DOHH2 (cell line): ENCODE results near the gene IP6K1.
"Not testable (repeated sequence)": the region's sequence is repeated elsewhere in the genome, so short reads cannot be mapped to it uniquely, and the experiment has no call there.

Source experiments
- H3F3A ChIP-seq: fragments of 200-600 bp; sonication (generic), shearing (Covaris generic); 2 replicates; pipeline ENCODE4 v1.6.0; 2016; ENCODE audit warnings: antibody characterized with exemption, mild to moderate bottlenecking; ENCODE audit not compliant: control insufficient read depth, insufficient read depth
- H3K27ac ChIP-seq: fragments of 200-600 bp; sonication (generic); 2 replicates; pipeline ENCODE4 v1.5.1; 2014; ENCODE audit warnings: low read depth, mild to moderate bottlenecking, low read length, moderate library complexity
- H3K27me3 ChIP-seq: fragments of 200-600 bp; sonication (generic); 2 replicates; pipeline ENCODE4 v1.6.1; 2014; ENCODE audit warnings: mild to moderate bottlenecking, low read length, mixed read lengths; ENCODE audit not compliant: control insufficient read depth
- H3K36me3 ChIP-seq: fragments of 200-600 bp; sonication (generic); 2 replicates; pipeline ENCODE4 v1.6.1; 2014; ENCODE audit warnings: mild to moderate bottlenecking, low read length, moderate library complexity, mixed read lengths; ENCODE audit not compliant: control insufficient read depth
- H3K4me1 ChIP-seq: fragments of 200-600 bp; sonication (generic); 2 replicates; pipeline ENCODE4 v1.6.1; 2014; ENCODE audit warnings: mild to moderate bottlenecking, low read length, mixed read lengths; ENCODE audit not compliant: control insufficient read depth
- H3K4me2 ChIP-seq: fragments of 200-600 bp; sonication (generic); 2 replicates; pipeline ENCODE4 v1.6.0; 2014; ENCODE audit warnings: mild to moderate bottlenecking, low read length, moderate library complexity
- H3K4me3 ChIP-seq: fragments of 200-600 bp; sonication (generic); 2 replicates; pipeline ENCODE4 v1.5.1; 2014; ENCODE audit warnings: mild to moderate bottlenecking, low read length, mixed read lengths
- H3K79me2 ChIP-seq: fragments of 200-600 bp; sonication (generic); 2 replicates; pipeline ENCODE4 v1.6.1; 2014; ENCODE audit warnings: mild to moderate bottlenecking, low read length, mixed read lengths; ENCODE audit not compliant: control insufficient read depth
- H3K9me2 ChIP-seq: fragments of 200-600 bp; sonication (generic); replicated peaks from 2 replicates; pipeline ENCODE4 v1.6.1; 2014; ENCODE audit warnings: mild to moderate bottlenecking, low read length, mixed read lengths; ENCODE audit not compliant: control insufficient read depth
- H3K9me3 ChIP-seq: fragments of 200-600 bp; sonication (generic); 2 replicates; pipeline ENCODE4 v1.6.1; 2014; ENCODE audit warnings: antibody characterized with exemption, low read length, mixed read lengths; ENCODE audit not compliant: control insufficient read depth, insufficient read depth
- H4K20me1 ChIP-seq: fragments of 200-600 bp; sonication (generic); 2 replicates; pipeline ENCODE4 v1.6.0; 2014; ENCODE audit warnings: low read depth, mild to moderate bottlenecking, antibody characterized with exemption, low read length, moderate library complexity; ENCODE audit not compliant: control insufficient read depth, insufficient read depth
- EZH2phosphoT487 ChIP-seq: fragments of 200-600 bp; sonication (generic); IDR thresholded peaks from 2 replicates; pipeline ENCODE4 v1.6.1; 2017; ENCODE audit warnings: borderline replicate concordance, mild to moderate bottlenecking, antibody characterized with exemption, low read length, moderate library complexity, mixed read lengths
- TF ChIP-seq, protein P1 (sequence below): fragments of 200-600 bp; sonication (generic); IDR thresholded peaks from one replicate; pipeline ENCODE4 v1.5.1; 2014; ENCODE audit warnings: antibody characterized with exemption, mild to moderate bottlenecking, low read depth, low read length; ENCODE audit not compliant: poor library complexity, severe bottlenecking

Gene IP6K1

DNA sequence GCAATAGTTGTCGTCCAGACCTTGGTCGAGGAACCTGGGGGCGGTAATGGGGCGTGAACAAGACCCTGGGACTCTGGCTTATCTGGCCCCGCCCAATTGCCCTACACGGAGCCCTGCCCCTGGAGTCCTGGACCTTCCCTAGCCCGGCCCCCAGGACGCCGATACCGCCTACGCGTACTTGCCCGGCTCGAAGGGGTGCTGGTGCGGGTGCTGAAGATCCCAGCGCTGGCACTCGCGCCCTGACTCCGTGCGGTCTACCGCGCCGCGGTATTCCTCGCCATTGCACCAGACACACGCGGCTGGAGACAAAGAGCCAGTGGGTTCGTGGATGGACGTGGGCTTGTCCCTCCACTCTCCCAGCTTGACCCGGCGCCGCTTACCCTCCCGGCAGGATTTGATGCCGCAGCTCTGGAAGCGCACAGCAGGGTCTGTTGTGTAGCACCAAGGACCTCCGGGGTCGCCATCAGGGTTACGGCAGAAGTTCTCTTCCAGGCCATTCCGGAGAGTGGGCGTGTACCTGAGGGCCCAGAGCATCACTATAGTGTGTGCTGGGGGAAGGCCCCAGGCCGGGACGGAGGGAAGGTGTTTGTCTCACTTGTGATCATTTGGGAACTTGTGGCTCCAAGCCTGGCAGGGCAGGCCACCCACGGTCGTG is 99.4 kb downstream of the IP6K1 start:
- H3K27me3 ChIP-seq, H3K9me2 ChIP-seq, H3K27ac ChIP-seq, H3F3A ChIP-seq, H3K9me3 ChIP-seq, H3K4me3 ChIP-seq, H3K4me2 ChIP-seq, H4K20me1 ChIP-seq: not testable (repeated sequence)
- peaks cover 17% of the 10 kb centered on the region for H3K4me1 ChIP-seq
- peaks cover 23% of the 10 kb centered on the region for H3K36me3 ChIP-seq
- H3K79me2 ChIP-seq, result peaks cover 23% of the 10 kb centered on the region

GRCh38 chr3:49686346-49686745 is 100.0 kb downstream of the IP6K1 start:
- not testable (repeated sequence) for H3K27me3 ChIP-seq, H3K9me2 ChIP-seq, H4K20me1 ChIP-seq, H3K4me3 ChIP-seq, H3K27ac ChIP-seq, H3K4me2 ChIP-seq, H3F3A ChIP-seq, H3K9me3 ChIP-seq
- Histone ChIP-seq H3K36me3 (peaks cover 28% of the 10 kb centered on the region), H3K79me2 (peaks cover 20% of the 10 kb centered on the region), H3K4me1 (peaks cover 17% of the 10 kb centered on the region)

DNA sequence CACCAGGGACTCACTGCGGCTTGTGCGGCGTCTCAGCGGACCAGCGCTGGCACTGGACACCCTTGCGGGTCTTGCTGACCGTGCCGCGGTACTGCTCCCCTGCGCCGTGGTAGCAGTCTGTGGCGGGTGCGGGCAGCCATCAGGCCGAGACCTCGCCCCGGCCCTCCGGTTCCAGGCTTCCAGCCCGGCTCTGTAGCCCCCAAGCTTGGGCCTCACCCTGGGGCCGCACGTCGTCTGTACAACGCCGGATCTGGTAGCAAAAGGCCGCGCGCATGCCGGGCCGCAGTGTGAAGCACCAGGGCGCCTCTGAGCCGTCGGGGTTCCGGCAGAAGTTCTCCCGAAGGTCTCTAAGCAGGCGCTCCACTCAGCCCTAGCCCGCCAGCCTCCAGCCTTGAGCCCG is 100.5 kb downstream of the IP6K1 start:
- not testable (repeated sequence) for H3K9me3 ChIP-seq, H4K20me1 ChIP-seq, H3K4me3 ChIP-seq, H3K4me2 ChIP-seq, H3K27me3 ChIP-seq, H3F3A ChIP-seq, H3K9me2 ChIP-seq, H3K27ac ChIP-seq
- peaks cover 14% of the 10 kb centered on the region for H3K4me1 ChIP-seq
- peaks cover 33% of the 10 kb centered on the region for H3K36me3 ChIP-seq
- H3K79me2 ChIP-seq, result peaks cover 15% of the 10 kb centered on the region

GRCh38 chr3:49685103-49685502 is 101.2 kb downstream of the IP6K1 start:
- H3K4me3 ChIP-seq, H3K9me2 ChIP-seq, H3K4me1 ChIP-seq, H3K27ac ChIP-seq, H4K20me1 ChIP-seq, H3K9me3 ChIP-seq, H3K27me3 ChIP-seq, H3K4me2 ChIP-seq, H3K79me2 ChIP-seq, H3F3A ChIP-seq: not testable (repeated sequence)
- H3K36me3 ChIP-seq, result peaks cover 40% of the 10 kb centered on the region

DNA sequence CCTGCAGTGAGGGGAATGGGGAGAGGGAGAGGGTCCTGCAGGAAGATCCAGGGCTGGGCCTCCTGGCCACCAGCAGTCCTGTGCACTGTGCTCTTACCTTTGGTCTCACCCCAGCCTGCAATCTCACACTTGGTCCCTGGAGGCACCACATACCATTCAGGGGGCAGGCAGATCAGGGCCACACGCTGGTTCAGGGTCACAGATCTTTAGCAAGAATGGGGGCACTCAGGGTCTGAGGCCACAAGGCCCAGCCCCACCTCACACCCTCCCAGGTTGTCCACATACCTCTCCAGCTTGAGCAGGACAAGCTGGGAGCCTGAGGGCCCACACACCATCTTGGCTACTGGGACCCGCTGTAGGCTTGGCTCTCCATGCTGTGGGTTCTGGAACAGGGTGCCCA is 101.9 kb downstream of the IP6K1 start:
- not testable (repeated sequence) for H4K20me1 ChIP-seq, H3K27me3 ChIP-seq, H3K9me2 ChIP-seq, H3K4me2 ChIP-seq, H3K27ac ChIP-seq, H3K4me3 ChIP-seq, H3F3A ChIP-seq, H3K4me1 ChIP-seq, H3K9me3 ChIP-seq, H3K79me2 ChIP-seq
- H3K36me3 ChIP-seq, result peaks cover 43% of the 10 kb centered on the region

- no peak overlapping the region for H3K4me2 ChIP-seq
- no peaks in the 10 kb centered on the region for H3K4me1 ChIP-seq
- no peak overlapping the region for H3K4me3 ChIP-seq
- no peaks in the 10 kb centered on the region for H3K9me3 ChIP-seq
- H3F3A ChIP-seq, result no peaks in the 10 kb centered on the region
- TF ChIP-seq EZH2phosphoT487, result no peak
- TF ChIP-seq, protein P1, sequence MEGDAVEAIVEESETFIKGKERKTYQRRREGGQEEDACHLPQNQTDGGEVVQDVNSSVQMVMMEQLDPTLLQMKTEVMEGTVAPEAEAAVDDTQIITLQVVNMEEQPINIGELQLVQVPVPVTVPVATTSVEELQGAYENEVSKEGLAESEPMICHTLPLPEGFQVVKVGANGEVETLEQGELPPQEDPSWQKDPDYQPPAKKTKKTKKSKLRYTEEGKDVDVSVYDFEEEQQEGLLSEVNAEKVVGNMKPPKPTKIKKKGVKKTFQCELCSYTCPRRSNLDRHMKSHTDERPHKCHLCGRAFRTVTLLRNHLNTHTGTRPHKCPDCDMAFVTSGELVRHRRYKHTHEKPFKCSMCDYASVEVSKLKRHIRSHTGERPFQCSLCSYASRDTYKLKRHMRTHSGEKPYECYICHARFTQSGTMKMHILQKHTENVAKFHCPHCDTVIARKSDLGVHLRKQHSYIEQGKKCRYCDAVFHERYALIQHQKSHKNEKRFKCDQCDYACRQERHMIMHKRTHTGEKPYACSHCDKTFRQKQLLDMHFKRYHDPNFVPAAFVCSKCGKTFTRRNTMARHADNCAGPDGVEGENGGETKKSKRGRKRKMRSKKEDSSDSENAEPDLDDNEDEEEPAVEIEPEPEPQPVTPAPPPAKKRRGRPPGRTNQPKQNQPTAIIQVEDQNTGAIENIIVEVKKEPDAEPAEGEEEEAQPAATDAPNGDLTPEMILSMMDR, result no peak
- no peaks in the 10 kb centered on the region for H3K79me2 ChIP-seq
- no peak overlapping the region for H3K27ac ChIP-seq
- H3K27me3 ChIP-seq, result no peaks in the 10 kb centered on the region
- H3K36me3 ChIP-seq, result peaks cover 55% of the 10 kb centered on the region
- no peaks in the 10 kb centered on the region for H3K9me2 ChIP-seq
- H4K20me1 ChIP-seq, result no peaks in the 10 kb centered on the region
Observed at GRCh38 chr3:49683162-49683561, 103.2 kb downstream of the IP6K1 start.
